ENCODE results near the gene MYO3B.
"Not testable (repeated sequence)": the region's sequence is repeated elsewhere in the genome, so short reads cannot be mapped to it uniquely, and the experiment has no call there.

Gene MYO3B

DNA sequence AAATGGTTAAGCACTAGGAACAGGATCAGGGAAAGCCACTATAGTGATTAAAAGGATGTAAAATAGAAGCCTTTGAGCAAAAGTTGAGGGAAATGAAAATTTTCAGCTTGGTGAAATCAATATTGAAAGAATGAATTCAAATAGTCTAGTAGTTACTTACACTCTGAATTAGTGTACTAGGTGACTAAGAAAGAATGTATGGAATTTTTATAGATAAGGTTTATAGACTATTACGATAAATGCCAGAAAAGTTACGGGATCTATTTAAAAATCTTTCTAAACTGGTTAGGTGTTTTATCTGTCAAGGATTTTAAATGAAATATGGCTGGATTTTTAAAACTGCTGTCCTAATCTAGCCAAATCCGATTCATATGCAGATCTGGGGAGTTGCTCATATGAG is 208.6 kb downstream of the MYO3B start:
- DNase-seq, result no peak

DNA sequence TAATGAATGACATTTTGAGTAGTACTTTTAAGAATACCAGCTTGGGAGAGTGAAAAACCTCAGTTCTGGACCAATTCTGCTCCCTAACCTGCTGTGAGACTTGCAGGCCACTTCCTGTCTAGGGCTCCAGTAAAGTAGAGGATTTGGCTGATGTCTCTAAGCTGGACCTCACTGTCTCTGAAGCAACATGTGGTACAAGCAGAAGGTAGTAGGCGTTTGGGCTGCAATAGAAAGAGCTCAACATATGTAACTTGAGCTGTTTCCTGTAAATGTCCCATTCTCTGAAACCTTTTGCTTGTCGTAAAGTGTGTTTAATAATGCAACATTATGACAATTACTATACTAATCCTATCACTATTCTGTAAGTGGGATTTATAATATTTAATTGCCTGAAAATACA is 213.1 kb downstream of the MYO3B start:
- no peak for DNase-seq

DNA sequence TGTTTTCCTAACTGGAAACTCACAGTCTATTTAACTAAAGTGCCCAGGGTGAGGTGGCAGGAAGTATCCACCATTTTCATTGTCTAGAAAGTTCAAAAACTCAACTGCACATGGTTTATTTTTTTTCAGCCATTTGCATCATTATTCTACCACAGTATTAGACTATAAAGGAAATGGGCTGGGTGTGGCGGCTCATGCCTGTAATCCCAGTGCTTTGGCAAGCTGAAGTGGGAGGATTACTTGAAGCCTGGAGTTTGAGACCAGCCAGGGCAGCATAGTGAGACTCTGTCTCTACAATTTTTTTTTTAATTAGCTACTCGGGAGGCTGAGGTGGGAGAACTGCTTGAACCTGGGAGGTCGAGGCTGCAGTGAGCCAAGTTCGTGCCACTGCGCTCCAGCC is 213.8 kb downstream of the MYO3B start:
- DNase-seq, result no peak

DNA sequence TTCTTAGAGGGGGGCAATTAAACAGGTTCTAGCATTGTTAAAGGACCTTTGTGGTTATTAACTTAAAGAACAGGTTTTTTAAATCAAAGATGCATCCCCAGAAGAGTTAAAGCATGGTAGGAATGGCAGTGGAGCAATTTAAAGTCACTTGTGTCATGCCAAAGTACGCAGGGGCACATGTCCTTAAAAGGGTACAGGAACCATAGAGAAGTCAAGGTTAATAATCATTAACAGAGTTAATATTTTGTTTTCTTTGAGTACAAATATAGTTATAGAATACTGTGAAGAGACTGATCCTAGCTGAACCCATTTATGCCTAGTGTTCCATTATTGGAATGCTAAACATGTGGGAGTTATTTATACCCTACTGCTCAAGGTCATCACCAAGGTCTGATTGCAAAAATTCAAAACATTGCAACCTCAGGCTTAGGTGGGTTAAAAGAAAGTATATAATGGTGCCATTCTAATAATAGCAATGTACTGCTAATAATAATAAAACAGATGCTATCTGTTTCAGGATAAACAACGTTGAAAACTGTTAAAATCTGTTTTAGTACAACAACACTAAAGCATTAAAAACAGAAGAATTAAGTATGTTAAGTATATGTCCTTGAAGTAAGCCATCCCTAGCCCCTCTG is 216.0 kb downstream of the MYO3B start:
- no peak for DNase-seq

DNA sequence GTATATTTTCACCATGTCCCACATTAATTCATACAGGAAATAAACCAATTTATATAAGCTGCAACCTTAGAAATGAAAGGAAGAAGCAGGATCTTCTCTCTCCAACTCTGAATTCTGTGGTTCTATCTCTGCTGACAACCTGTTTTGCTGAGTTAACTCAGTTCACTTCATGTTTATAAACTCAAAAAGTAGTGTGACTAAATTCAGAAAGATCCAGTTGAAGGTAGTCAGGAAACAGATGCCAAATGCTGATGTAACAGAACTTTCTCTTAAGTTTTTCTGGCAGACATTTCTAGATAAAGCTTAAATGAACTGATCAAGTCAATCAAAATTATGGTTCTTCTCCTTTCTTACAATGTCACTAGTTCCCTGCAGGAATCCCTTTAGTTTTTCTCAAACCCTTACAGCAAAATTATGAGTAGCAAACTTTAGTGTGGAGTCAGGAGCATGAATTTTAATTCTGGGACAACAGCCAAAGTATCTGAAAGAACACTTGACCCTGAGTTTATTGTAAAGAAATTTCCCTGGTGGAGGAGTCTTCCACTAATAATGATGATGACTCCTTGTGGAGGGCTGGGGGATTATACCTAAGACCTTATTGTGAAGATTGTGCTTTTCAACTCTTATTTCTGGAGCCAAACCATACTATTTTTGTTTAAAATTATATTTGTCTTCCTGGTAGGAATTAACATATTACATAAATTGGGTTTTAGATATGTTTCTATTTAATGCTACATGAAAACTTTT is 216.9 kb downstream of the MYO3B start:
- no peak for DNase-seq

DNA sequence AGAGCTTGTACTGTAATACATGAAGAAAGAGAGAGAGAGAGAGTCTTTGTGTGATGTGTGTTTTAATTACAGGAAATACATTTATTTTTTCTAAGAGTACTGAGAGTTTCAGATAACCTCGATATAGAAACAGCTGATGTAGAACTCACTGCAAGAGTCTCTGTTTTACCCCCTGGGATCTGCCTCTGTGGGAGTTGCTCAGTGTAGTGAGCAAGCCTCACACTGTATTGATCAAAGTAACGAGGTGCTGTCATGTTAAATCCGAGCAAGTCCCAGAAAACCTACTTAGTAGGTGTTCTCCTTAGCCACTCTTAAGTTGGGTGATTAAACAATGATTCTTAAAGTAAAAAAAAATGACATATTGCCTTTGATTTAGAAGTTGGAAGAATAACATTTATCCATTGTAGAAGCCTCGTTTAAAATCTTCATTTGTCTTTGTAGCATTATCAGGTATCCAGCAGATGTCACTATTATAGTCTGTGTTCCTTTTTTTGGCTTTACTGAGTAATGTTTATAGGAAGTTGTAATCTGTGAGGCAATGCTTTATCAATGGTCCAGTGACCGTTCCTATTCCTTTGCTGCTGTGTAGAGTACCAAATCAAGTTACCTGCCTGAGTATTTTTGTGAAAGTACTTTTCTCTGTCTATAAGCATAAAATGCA is 219.0 kb downstream of the MYO3B start:
- DNase-seq, result no peak

DNA sequence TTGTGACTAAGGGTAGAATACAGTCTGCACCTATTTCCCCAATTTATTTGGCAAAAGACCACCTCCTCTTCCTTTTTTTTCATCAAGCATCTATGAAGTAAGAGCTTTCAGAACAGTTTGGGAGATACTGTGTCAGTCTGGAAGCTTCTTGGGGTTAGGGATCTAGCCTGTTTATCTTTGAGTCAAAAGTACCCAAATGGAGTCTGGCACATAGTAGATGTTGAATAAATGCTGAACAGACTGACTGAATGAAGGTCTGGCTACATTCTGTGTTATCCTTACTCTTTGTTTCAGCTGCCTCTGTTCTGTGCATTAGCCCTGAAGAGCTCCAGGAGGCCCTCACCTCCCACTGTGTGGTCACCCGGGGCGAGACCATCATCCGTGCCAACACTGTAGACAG is 223.2 kb downstream of the MYO3B start:
- no peak for DNase-seq

DNA sequence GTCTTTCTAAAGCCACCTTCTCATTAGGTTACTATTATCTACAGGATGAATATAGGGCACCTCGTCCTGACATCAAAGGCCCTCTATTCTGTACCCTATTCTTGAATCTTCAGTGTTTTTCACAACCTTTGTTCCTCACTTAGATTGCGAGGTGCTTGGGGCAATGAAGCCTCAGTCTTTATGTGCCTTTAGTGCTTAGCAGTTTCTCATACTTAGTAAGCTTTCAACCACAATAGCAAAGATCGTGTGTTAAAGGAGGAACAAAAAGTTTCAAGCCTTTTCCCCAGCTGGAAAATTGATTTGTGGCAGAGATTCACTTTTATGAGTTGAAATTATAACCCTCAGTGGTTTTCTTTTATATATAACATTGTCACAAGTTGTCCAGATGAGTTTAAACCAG is 226.9 kb downstream of the MYO3B start:
- no peak for DNase-seq

DNA sequence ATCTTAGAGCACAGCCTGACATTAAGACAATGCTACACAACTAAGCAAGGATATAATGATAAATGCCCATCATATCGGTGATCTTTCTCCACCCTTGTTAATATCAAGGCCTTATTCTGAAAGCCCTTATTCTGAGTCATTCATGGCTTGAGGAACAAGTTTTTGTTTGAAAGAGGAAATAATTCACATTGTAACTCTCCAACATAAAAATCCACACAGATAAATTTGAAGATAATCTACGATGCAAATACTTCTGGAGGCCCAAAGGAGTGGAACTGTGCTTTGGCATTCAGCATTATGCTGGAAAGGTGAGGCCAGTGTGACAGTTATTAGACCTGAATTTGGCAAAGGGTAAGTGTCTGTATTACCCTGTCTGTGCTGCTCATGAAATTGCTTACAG is 227.4 kb downstream of the MYO3B start:
- no peak for DNase-seq

DNA sequence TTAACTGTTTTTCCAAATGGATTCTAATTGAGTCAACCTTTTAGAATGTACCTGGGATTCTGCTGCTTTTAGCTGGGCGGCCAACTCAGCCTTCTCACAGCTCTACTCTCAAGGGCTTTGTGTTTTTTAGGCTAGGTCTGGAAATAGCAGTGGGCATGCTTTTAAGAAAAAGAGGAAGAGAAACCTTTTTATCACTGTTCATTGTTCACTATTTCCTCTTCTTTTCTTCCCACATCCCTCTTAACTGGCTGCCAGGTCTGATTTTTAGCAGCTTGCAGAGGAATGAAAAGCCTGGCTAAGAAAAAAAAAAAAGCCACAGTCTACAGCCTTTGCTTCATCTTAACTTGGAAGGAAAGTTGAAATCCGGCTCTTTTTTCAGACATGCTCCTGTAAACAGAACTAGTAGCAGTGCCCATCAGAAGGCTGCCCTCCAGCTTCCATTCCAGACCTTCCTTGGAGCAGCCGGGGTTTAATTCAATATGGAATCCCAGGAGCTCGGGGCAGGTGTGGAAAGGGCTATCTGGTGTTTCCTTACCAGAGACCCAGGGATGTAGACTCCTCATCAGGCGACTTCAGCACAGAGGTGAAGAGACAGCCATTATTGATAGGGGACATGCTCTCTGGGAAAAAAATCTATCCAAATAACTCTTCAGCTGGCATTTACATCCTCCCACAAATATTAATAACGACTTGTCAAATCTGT is 230.7 kb downstream of the MYO3B start:
- no peak for DNase-seq

DNA sequence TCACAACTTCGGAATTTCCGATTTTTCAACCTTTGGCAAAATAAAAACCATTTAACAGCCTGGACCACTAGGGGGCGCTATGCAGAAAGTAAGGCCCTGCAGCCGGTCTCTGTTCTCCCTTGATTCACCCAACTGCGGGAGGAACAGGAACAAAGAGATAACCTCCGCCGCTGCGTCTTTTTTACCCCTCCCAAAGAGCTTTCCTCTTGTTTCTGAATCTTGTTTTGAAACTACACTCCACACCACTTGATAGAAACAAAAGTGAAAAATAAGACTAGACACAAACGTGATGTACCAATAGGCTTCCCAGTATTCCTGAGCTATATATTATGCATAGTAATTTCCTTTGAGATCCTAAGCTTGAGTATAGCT is 231.2 kb downstream of the MYO3B start:
- peak; percentile 59 to 68 for DNase-seq

DNA sequence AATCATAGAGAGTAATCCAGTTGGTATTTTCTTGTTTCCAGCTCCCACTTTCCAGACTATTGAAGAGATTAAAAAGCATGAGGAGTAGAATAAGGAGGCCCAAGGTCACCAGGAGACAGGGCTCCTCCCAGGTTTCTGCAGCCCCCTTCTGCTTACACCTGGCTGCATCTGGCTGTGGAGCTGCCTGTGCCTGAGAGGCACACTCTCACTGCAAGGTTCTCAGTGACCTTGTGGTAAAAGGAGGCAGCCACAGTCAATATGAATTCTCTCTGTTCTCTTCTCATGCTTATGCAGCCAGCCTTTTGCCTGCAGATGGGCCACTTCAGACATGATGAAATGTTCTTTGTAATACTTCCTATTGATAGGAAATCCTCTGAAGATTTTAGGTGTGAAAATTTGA is 233.7 kb downstream of the MYO3B start:
- no peak for DNase-seq

DNA sequence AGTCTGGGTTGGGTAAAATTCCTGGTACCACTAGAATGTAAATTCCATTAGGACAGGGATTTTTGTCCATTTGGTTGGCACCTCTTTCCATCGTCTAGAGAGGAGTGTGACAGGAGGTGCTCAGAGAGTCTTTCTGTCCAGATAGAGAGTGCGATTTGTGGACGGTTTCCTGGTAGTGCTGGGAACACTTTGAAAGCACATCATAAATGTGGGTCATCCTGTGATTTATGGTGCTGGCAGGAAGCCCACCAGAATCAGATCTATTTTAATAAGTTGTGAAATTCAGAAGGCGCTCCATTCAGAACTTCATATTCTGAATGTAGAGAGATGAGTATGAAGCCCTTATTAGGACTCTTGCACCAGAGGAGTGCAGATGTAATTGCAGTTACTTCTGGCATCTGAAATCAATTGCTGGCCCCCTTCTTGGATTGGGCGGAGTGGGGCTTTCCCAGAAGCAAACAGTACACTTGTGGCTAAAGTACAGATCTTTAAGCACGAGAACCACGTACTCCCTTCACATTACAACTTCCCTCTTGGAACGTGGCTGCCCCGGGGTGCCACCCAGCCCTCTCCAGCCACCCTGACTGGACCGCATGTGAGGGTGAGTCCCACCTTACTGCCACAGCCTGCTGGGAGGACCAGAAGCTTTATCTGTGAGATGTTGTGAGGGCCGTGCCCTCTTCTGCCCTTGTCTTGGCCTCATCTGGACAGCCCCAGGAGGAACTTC is 243.2 kb downstream of the MYO3B start:
- no peak for DNase-seq

DNA sequence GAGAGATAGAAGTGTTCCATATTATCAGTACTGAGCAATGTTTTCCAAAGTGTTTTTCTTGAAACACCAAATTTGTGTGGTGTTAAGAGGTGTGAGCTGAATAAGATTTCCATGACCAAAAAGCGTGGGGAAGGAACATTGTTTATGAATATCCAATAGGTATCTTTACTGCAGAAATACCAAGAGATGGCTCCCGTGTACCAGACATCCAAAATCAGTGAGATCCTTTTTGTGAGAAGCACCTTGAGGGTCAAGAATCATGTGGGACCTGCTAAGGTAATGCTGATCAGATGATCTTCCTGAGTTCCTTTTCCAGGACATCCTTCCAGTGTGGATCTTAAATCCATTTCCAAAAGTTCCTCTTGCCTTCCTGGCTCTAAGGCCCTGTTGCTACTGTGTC is 246.0 kb downstream of the MYO3B start:
- DNase-seq, result no peak

DNA sequence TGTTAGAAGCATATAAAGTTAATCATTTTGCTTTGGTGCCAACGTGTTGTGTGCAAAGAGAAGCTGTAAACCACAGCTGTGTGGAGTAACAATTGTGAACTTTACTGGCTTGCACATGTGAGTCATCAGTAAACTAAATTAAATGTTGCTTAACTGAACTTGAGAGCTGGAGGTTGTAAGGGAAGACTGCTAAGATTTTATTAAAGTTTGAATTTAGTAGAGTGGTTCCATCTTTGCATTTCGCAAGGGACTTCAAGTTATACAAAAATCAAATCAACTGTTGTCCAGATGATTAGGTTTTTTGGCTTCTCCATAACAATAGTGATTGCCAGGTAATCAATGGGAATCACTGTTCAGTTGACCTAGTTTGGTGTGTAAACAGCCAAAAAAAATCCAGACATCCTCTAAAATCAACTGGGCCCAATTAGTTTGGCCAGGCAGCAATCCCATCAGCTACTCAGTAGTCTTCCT is 247.4 kb downstream of the MYO3B start:
- DNase-seq, result no peak

DNA sequence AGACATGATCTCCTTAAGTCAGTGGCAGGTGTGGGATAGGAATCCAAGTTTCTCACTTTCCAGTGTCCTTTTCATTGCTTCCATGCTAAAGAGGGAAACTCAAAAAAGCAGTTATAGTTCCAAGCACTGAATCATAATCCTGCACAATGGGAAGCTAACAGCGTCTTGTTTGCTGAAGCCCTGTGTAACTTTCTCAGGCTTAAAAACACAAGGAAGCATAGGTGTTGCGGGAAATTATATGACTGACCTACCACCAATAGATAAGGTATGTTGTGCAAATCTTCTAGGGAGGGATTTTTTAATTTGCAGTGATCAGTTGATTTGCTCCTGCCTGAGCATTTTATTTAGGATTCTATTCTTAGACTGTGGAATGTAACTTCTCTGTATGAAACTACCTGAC is 250.9 kb downstream of the MYO3B start:
- DNase-seq, result no peak

DNA sequence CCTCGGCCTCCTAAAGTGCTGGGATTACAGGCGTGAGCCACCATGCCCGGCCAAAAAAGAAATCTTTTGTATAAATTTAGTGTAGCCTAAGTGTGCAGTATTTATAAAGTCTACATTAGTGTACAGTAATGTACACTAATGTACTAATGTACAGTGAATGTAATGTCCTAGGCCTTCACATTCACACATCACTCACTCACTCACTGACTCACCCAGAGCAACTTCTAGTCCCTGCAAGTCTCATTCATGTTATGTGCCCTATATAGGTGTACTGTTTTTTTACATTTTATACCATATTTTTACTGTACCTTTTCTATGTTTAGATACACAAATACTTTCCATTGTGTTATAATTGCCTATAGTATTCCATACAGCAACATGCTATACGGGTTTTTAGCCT is 254.9 kb downstream of the MYO3B start:
- DNase-seq, result no peak

DNA sequence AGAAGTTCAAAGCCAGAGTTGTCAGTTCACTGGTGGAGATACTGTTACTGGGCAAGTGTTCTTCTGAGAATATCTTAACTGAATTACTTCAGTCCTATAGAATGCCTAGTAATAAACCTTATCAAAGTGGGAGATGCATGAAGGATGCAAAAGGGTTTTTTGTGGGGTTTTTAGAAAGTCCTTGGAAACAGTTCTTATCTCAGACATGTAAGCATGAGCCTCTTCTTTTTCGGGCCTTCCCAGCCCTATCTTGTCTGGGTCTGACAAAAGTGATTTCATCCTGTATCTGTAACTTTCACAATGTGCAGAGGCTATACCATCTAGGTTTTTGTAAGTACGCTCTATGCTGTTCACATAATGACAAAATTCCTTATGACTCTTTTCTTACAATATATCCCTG is 255.5 kb downstream of the MYO3B start:
- DNase-seq, result no peak

DNA sequence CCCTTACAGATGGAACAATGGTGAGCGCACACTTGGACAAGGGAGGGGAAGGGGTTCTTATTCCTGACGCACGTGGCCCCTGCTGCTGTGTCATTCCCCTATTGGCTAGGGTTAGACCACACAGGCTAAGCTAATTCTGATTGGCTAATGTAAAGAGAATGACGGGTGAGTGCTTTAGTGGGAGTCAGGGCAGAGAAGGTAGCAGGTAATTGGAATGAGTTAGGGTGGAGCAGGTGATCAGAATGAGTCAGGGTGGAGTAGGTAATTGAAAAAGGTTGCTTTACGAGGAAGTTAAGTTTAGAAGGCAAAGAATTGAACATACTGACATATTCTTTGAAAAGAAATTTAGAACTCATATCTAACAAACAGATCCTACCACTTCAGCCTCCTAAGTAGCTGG is 256.4 kb downstream of the MYO3B start:
- not testable (repeated sequence) for DNase-seq

DNA sequence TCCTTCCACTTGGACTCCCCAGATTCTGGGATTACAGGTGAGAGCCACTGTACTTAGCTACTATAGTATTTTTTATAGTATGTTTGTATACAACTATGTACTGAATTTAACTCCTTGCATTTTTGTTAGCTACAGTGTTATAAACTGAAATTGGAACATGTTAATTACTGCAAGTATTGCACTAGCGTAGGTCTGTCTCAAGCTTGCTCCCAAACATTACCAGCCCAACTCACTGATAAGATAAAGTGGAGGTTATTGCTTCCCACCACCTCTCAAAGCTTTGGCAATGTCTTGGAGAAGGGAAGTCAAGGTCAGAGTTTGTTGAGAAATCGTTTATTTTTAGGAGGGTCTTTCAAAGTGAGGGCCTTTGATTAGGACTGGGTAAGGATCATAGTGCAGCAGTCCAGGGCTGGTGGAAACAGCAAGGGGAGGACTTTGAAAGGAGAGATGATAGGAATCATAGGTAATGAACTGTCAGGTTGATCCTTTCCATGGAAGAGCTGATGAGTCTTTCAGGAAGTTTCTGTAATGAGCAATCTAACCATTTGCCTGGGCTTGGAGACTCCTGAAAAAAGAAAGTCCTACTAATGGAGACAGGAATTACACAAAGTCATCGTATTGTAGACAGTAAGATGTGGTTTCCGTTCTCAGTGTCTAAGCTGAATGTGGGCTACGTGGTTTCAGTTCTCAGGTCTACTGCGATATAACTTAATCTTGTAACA is 257.1 kb downstream of the MYO3B start:
- DNase-seq, result peak in 1 of 2 donors; percentile 29

DNA sequence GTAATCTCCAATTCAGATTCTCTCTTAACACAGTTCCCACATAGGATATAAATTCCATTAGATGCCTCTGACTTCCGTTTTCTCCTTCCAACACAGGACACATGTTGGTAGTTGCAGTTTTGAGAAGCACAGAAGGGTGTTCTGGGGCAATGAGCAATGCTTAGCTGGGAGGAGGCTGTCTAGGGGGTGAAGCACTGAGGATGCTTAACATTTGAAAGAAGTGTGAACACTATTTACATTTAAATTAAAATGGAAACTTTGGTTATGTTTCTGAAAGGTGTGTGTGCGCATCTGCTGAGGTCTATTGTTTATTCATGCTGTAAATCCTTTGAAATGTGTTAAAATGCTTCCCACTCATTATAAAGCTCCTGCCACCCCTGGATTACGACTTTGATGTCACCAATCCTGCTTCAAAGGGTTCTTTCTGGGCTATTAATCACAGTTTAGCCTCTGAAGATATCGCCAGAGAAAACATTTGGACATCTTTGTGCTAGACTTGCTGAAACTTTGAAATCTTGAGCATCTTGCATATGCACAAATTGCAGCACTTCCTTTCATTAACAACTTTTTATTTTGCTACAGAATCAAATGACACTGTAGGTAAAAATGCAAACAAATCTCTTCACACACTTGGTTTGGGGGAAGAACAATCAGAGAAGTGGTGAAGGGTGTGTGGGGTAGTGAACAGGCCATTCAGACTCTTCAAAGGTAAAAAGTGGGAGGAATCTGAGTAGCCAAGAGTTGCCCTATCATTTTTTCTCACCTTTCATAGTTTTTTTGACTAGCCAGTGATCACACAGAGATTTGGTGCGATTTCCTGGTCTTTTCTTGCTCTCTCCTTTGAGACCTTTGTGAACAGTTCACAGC is 258.4 kb downstream of the MYO3B start:
- DNase-seq, result no peak
